K562 (cell line): Measurements from ENCODE around the gene SEBOX. TPM values are rescaled to one million over a fixed set of nuclear protein-coding genes. Genes with fewer than 3 reads are reported as not detected.

Experiments used
- ARHGAP35 ChIP-seq: fragments of 450-650 bp; IDR thresholded peaks from 2 replicates; pipeline ENCODE4 v1.6.1; 2018; ENCODE audit not compliant: partially characterized antibody
- CBFB ChIP-seq: sonication (generic); formaldehyde crosslinking; IDR thresholded peaks from 2 replicates; pipeline ENCODE4 v1.4.0; 2020; ENCODE audit warnings: mild to moderate bottlenecking, missing genetic modification reagents
- CCAR2 ChIP-seq: fragments of 200-400 bp; formaldehyde crosslinking; IDR thresholded peaks from 2 replicates; pipeline ENCODE4 v1.6.1; 2017; ENCODE audit warnings: mild to moderate bottlenecking, low read depth, low read length
- KLF16 ChIP-seq: IDR thresholded peaks from 2 replicates; pipeline ENCODE4 v1.6.1; 2016; ENCODE audit warnings: antibody characterized with exemption
- MYNN ChIP-seq, 2 experiments: sonication (generic); formaldehyde crosslinking in 1 of 2; IDR thresholded peaks; 2 replicates each; pipeline versions ENCODE4 v1.5.0 to v1.6.1; 2016 to 2020; ENCODE audit warnings: antibody characterized with exemption in 1 of 2, missing genetic modification reagents in 1 of 2
- TBL1XR1 ChIP-seq, 2 experiments: IDR thresholded peaks; 2 replicates each; pipeline ENCODE4 v1.6.1; 2012; ENCODE audit warnings: improper control_type of control experiment in 2 of 2, low read length in 2 of 2, mild to moderate bottlenecking in 1 of 2
- TEAD2 ChIP-seq: fragments of 450-650 bp; IDR thresholded peaks from 2 replicates; pipeline ENCODE4 v1.6.1; 2016; ENCODE audit warnings: missing genetic modification characterization, control low read depth, missing compliant biosample characterization
- ZC3H11A ChIP-seq: IDR thresholded peaks from 2 replicates; pipeline ENCODE4 v1.6.1; 2012; ENCODE audit warnings: low read depth, low read length, improper control_type of control experiment
- ZNF124 ChIP-seq: sonication (generic); formaldehyde crosslinking; IDR thresholded peaks from 2 replicates; pipeline ENCODE4 v1.8.1; 2022; ENCODE audit warnings: missing genetic modification reagents
- ZNF696 ChIP-seq: fragments of 250-450 bp; sonication (Bioruptor Pico); conservative IDR thresholded peaks from 2 replicates; pipeline ENCODE4 v1.4.0; 2020; ENCODE audit warnings: mild to moderate bottlenecking, moderate library complexity
- polyA plus RNA-seq, 8 experiments: library from polyadenylated mRNA; depleted of rRNA in 4 of 8; stranded (reverse) in 5 of 8; unstranded in 3 of 8; fragments of >200 nt; fragmentation: Nextera tagmentation in 2 of 8; fragmentation: Illumina TruSeq in 1 of 8; extraction: Ambion mirVana in 2 of 8; extraction: Trizol in 1 of 8; gene quantifications; 2 replicates each; pipeline versions ENCODE4 v1.2.1 to v1.2.3, GENCODE V29; 2011 to 2014; ENCODE audit warnings: inconsistent platforms in 1 of 8, missing spikeins in 1 of 8
- total RNA-seq, 7 experiments: library from RNA; depleted of rRNA in 6 of 7; stranded (reverse); fragments of >200 nt in 6 of 7; fragmentation: Illumina TruSeq in 2 of 7; extraction: Trizol in 2 of 7; gene quantifications; 2 replicates each; pipeline versions ENCODE4 v1.2.1 to v1.2.3, GENCODE V29; 2011 to 2021; ENCODE audit warnings: low replicate concordance in 1 of 7
- TF ChIP-seq, protein P1 (sequence below): fragments of 250-450 bp; sonication (Bioruptor Pico); IDR thresholded peaks from 2 replicates; pipeline ENCODE4 v1.4.0; 2020
- TF ChIP-seq, protein P2 (sequence below), 2 experiments: fragments of 450-650 bp; IDR thresholded peaks; 2 replicates each; pipeline ENCODE4 v1.6.1; 2018; ENCODE audit warnings: mild to moderate bottlenecking in 2 of 2, low read depth in 1 of 2; ENCODE audit not compliant: partially characterized antibody in 2 of 2
- TF ChIP-seq, protein P3 (sequence below): fragments of 250-450 bp; sonication (Bioruptor Pico); IDR thresholded peaks from 2 replicates; pipeline ENCODE4 v1.8.0; 2021; ENCODE audit warnings: borderline replicate concordance, mild to moderate bottlenecking, moderate library complexity; ENCODE audit not compliant: poor library complexity, severe bottlenecking
- TF ChIP-seq, protein P4 (sequence below): fragments of 250-450 bp; sonication (Bioruptor Pico); IDR thresholded peaks from 2 replicates; pipeline ENCODE4 v1.8.0; 2021; ENCODE audit warnings: moderate library complexity, mild to moderate bottlenecking, inconsistent platforms
- TF ChIP-seq, protein P5 (sequence below): fragments of 250-450 bp; sonication (Bioruptor Pico); IDR thresholded peaks from 2 replicates; pipeline ENCODE4 v1.4.0; 2020; ENCODE audit warnings: mild to moderate bottlenecking, moderate library complexity, borderline replicate concordance
- TF ChIP-seq, protein P6 (sequence below): fragments of 250-450 bp; sonication (Bioruptor Pico); IDR thresholded peaks from 2 replicates; pipeline ENCODE4 v1.6.1; 2021; ENCODE audit warnings: mild to moderate bottlenecking

SEBOX gene
- total and polyA plus RNA-seq, 9 of the 15 experiments (the other 6 are each of a cell fraction or from before 2014, with no cell fraction given) = not detected

DNA sequence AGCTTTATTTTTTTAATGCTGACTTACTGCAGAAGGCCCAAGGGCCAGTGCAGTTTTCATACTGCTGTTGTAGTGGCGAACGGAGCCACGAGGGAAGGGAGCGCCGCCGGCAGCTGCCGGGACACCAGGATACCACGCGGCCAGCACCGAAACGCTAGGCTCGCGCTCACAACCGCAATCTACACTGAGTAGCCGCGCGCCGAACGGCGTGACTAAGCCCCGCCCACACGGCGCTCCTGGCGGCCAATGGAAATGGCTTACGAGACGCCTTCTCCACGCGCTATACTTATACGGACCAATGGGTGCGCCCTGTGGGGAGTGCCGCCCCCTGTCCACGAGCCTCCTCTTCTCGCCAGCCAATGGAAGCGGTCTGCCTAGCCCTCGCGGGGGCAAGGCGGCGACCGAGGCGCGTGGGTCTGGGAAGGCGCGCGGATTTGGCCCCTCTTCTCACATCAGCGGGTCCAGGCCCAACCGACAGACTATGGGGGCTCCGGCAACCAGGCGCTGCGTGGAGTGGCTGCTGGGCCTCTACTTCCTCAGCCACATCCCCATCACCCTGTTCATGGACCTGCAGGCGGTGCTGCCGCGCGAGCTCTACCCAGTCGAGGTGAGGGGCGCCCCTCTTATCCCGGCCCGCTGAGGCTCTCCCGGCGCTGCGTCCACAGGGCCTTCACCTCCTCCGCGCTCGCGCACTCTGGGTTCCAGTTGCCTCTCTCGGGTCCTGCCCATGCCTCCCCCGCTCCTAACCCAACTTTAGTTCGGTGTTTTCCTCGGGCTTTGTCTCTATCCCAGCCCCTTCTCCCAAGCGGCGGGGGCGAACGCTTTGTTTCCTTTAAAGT is 46.0 kb downstream of the SEBOX start, which contains the start of gene TMEM97 (continued):
- TF ChIP-seq, protein P1, sequence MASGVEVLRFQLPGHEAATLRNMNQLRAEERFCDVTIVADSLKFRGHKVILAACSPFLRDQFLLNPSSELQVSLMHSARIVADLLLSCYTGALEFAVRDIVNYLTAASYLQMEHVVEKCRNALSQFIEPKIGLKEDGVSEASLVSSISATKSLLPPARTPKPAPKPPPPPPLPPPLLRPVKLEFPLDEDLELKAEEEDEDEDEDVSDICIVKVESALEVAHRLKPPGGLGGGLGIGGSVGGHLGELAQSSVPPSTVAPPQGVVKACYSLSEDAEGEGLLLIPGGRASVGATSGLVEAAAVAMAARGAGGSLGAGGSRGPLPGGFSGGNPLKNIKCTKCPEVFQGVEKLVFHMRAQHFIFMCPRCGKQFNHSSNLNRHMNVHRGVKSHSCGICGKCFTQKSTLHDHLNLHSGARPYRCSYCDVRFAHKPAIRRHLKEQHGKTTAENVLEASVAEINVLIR (CRISPR knock-in tag) = peak; percentile 67
- TF ChIP-seq, protein P2, sequence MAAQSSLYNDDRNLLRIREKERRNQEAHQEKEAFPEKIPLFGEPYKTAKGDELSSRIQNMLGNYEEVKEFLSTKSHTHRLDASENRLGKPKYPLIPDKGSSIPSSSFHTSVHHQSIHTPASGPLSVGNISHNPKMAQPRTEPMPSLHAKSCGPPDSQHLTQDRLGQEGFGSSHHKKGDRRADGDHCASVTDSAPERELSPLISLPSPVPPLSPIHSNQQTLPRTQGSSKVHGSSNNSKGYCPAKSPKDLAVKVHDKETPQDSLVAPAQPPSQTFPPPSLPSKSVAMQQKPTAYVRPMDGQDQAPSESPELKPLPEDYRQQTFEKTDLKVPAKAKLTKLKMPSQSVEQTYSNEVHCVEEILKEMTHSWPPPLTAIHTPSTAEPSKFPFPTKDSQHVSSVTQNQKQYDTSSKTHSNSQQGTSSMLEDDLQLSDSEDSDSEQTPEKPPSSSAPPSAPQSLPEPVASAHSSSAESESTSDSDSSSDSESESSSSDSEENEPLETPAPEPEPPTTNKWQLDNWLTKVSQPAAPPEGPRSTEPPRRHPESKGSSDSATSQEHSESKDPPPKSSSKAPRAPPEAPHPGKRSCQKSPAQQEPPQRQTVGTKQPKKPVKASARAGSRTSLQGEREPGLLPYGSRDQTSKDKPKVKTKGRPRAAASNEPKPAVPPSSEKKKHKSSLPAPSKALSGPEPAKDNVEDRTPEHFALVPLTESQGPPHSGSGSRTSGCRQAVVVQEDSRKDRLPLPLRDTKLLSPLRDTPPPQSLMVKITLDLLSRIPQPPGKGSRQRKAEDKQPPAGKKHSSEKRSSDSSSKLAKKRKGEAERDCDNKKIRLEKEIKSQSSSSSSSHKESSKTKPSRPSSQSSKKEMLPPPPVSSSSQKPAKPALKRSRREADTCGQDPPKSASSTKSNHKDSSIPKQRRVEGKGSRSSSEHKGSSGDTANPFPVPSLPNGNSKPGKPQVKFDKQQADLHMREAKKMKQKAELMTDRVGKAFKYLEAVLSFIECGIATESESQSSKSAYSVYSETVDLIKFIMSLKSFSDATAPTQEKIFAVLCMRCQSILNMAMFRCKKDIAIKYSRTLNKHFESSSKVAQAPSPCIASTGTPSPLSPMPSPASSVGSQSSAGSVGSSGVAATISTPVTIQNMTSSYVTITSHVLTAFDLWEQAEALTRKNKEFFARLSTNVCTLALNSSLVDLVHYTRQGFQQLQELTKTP (IDR thresholded peaks at IDR 0.05; ENCODE audit: low read depth in 1 of 2, partially characterized antibody in 2 of 2) = no peak
- TF ChIP-seq, protein P3, sequence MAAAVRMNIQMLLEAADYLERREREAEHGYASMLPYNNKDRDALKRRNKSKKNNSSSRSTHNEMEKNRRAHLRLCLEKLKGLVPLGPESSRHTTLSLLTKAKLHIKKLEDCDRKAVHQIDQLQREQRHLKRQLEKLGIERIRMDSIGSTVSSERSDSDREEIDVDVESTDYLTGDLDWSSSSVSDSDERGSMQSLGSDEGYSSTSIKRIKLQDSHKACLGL = no peak
- TF ChIP-seq KLF16 (no peak), ARHGAP35 (no peak), CBFB (CRISPR knock-in tag) (peak; percentile 83), MYNN (IDR thresholded peaks at IDR 0.05) (no peak), MYNN (CRISPR knock-in tag; IDR thresholded peaks at IDR 0.05) (no peak), ZNF696 (CRISPR knock-in tag) (no peak), CCAR2 (no peak), ZNF124 (CRISPR knock-in tag) (no peak), ZC3H11A (no peak), TBL1XR1 (IDR thresholded peaks at IDR 0.05; ENCODE audit: low read length in 2 of 2) (no peak), TEAD2 (tag) (no peak)
- TF ChIP-seq, protein P4, sequence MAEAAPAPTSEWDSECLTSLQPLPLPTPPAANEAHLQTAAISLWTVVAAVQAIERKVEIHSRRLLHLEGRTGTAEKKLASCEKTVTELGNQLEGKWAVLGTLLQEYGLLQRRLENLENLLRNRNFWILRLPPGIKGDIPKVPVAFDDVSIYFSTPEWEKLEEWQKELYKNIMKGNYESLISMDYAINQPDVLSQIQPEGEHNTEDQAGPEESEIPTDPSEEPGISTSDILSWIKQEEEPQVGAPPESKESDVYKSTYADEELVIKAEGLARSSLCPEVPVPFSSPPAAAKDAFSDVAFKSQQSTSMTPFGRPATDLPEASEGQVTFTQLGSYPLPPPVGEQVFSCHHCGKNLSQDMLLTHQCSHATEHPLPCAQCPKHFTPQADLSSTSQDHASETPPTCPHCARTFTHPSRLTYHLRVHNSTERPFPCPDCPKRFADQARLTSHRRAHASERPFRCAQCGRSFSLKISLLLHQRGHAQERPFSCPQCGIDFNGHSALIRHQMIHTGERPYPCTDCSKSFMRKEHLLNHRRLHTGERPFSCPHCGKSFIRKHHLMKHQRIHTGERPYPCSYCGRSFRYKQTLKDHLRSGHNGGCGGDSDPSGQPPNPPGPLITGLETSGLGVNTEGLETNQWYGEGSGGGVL (CRISPR knock-in tag) = no peak
- TF ChIP-seq, protein P5, sequence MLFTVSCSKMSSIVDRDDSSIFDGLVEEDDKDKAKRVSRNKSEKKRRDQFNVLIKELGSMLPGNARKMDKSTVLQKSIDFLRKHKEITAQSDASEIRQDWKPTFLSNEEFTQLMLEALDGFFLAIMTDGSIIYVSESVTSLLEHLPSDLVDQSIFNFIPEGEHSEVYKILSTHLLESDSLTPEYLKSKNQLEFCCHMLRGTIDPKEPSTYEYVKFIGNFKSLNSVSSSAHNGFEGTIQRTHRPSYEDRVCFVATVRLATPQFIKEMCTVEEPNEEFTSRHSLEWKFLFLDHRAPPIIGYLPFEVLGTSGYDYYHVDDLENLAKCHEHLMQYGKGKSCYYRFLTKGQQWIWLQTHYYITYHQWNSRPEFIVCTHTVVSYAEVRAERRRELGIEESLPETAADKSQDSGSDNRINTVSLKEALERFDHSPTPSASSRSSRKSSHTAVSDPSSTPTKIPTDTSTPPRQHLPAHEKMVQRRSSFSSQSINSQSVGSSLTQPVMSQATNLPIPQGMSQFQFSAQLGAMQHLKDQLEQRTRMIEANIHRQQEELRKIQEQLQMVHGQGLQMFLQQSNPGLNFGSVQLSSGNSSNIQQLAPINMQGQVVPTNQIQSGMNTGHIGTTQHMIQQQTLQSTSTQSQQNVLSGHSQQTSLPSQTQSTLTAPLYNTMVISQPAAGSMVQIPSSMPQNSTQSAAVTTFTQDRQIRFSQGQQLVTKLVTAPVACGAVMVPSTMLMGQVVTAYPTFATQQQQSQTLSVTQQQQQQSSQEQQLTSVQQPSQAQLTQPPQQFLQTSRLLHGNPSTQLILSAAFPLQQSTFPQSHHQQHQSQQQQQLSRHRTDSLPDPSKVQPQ (CRISPR knock-in tag) = no peak
- TF ChIP-seq, protein P6, sequence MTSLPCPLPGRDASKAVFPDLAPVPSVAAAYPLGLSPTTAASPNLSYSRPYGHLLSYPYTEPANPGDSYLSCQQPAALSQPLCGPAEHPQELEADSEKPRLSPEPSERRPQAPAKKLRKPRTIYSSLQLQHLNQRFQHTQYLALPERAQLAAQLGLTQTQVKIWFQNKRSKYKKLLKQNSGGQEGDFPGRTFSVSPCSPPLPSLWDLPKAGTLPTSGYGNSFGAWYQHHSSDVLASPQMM (CRISPR knock-in tag) = no peak
